Mucosa of descending colon (tissue), 3 donors: ENCODE data around the gene PHACTR1. TPM values are rescaled to one million over a fixed set of nuclear protein-coding genes. Genes with fewer than 3 reads are reported as not detected.

ENCODE experiments used
- ATAC-seq: fragments of 200-7000 bp; cut with Tn5 transposase; one replicate; pipeline ENCODE4 v1.9.1; 2020; ENCODE audit warnings: mild to moderate bottlenecking, moderate library complexity
- DNase-seq, 3 donors: peaks; one replicate each; pipeline ENCODE4 v3.0.0-alpha.2; 2020
- H3K36me3 ChIP-seq: fragments of 200-600 bp; one replicate; pipeline ENCODE4 v1.8.0; 2021; ENCODE audit warnings: low read depth, mild to moderate bottlenecking
- H3K4me1 ChIP-seq: fragments of 200-600 bp; one replicate; pipeline ENCODE4 v1.8.0; 2021; ENCODE audit warnings: low read depth, mild to moderate bottlenecking
- H3K4me3 ChIP-seq: fragments of 200-600 bp; one replicate; pipeline ENCODE4 v1.8.0; 2021; ENCODE audit warnings: mild to moderate bottlenecking
- H3K9me3 ChIP-seq: fragments of 200-600 bp; one replicate; pipeline ENCODE4 v1.8.0; 2021; ENCODE audit warnings: mild to moderate bottlenecking
- CTCF ChIP-seq: fragments of 200-600 bp; IDR thresholded peaks from one replicate; pipeline ENCODE4 v1.8.0; 2022; ENCODE audit warnings: antibody characterized with exemption, mild to moderate bottlenecking
- intact Hi-C, 2 donors: fragments of 100-400 bp; cut with DNase I in 1 of 2; cut with micrococcal nuclease in 1 of 2; formaldehyde crosslinking; loops; one replicate each; pipeline versions ENCODE4 v1.11.0 to v1.11.1; 2022; cut with DNase I, micrococcal nuclease
- total RNA-seq, 3 donors: library from RNA; stranded (reverse); fragmentation: NEBNext Ultra II Directional in 2 of 3; extraction: Animal tissue kit (Norgen Biotek cat#: 25700) in 2 of 3; gene quantifications; one replicate each; pipeline versions ENCODE4 v1.2.1 to v1.2.4, GENCODE V29; 2021 to 2023
- donor health status: DM: no; HTN: no; CAD: no; lungs with moderate emphysema.
- donor health status: DM: no; HTN: no; CAD: no.
- donor health status: DM: no; HTN: yes; CAD: no.

Gene PHACTR1
- total RNA-seq, 3 donors from 2014 or later = 2.7 to 4.7 (median 3.1) TPM

GRCh38 chr6:13014504-13015378 is 298.2 kb downstream of the PHACTR1 start:
- Histone ChIP-seq H3K4me3 (no peak overlapping the region), H3K4me1 (peaks cover 5% of the 10 kb centered on the region), H3K36me3 (no peaks in the 10 kb centered on the region), H3K9me3 (no peaks in the 10 kb centered on the region)
- DNase-seq (no peak), ATAC-seq (no peak)
- TF ChIP-seq CTCF = no peak
- intact Hi-C loops = no loop called here

GRCh38 chr6:13015379-13015681 is 298.8 kb downstream of the PHACTR1 start:
- TF ChIP-seq CTCF = no peak
- Histone ChIP-seq H3K4me3 (no peak overlapping the region), H3K36me3 (no peaks in the 10 kb centered on the region), H3K9me3 (no peaks in the 10 kb centered on the region), H3K4me1 (peaks cover 5% of the 10 kb centered on the region)
- intact Hi-C loops = no loop called here
- DNase-seq (no peak), ATAC-seq (no peak)

GRCh38 chr6:13024616-13025015 is 308.0 kb downstream of the PHACTR1 start:
- ATAC-seq = no peak
- Histone ChIP-seq H3K4me3 (no peak overlapping the region), H3K9me3 (no peaks in the 10 kb centered on the region), H3K4me1 (no peaks in the 10 kb centered on the region), H3K36me3 (no peaks in the 10 kb centered on the region)
- TF ChIP-seq CTCF = no peak
- DNase-seq = no peak
- intact Hi-C loops = no loop called here

- no peaks in the 10 kb centered on the region for H3K36me3 ChIP-seq
- DNase-seq (no peak), ATAC-seq (no peak)
- no peak overlapping the region for H3K4me3 ChIP-seq
- TF ChIP-seq CTCF = no peak
- H3K9me3 ChIP-seq = no peaks in the 10 kb centered on the region
- intact Hi-C loops = no loop called here
- no peaks in the 10 kb centered on the region for H3K4me1 ChIP-seq
Observed at GRCh38 chr6:13025893-13026499, 309.4 kb downstream of the PHACTR1 start.

- Histone ChIP-seq H3K9me3 (no peaks in the 10 kb centered on the region), H3K4me3 (no peak overlapping the region), H3K36me3 (no peaks in the 10 kb centered on the region), H3K4me1 (no peaks in the 10 kb centered on the region)
- ATAC-seq (no peak), DNase-seq (no peak)
- TF ChIP-seq CTCF = no peak
- intact Hi-C loops = no loop called here
Observed at GRCh38 chr6:13026557-13026956, 310.0 kb downstream of the PHACTR1 start.
